ENCODE results near the gene MIOX.

DNA sequence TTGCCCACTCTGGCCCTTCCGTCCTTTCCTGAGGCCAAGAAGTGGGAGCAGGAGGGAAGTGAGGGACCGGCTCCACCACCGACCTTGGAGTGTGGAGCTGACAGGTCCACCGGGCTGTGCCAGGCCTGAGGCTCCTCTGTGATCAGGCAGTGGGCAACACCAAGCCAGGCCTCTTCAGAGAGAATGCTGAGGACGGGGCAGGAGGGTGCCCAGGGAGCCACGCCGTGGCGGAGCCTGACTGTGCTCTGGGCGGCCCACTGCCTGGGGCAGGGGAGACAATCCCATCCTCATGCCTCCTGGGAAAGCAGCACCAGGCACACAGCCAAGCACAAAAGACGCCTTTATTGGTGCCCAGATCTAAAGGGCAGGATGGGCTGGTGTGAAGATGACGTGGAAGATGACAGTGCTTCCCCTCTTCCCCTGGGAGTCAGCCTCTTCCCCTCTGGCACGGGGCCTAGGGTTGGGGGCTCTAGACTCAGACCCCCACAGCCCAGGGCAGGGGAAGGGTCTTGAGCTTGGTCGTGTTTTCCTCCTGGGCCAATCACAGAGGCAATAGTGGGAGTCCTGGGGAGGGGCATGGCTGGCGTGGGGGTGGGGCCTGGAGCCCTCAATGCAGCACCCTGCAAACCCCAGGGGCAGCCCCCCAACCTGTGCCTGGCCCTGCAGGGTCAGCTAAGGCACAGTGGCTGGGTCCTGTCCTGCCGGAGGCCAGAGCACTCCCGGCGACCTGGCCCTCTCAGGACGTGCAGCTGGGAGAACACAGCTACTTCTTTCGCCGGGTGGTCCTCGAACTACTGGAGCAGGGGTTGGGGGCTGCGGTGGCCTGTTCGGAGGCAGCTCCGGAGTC, 16.2 kb downstream of the MIOX start:
- TF ChIP-seq ATF7 (IDR thresholded peaks at IDR 0.05; ENCODE audit: low read depth) = no peak
- TF ChIP-seq, protein P1, sequence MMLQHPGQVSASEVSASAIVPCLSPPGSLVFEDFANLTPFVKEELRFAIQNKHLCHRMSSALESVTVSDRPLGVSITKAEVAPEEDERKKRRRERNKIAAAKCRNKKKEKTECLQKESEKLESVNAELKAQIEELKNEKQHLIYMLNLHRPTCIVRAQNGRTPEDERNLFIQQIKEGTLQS (IDR thresholded peaks at IDR 0.05; ENCODE audit: borderline replicate concordance, extremely low read depth, low read depth, low read length) = no peak
- TF ChIP-seq, protein P2, sequence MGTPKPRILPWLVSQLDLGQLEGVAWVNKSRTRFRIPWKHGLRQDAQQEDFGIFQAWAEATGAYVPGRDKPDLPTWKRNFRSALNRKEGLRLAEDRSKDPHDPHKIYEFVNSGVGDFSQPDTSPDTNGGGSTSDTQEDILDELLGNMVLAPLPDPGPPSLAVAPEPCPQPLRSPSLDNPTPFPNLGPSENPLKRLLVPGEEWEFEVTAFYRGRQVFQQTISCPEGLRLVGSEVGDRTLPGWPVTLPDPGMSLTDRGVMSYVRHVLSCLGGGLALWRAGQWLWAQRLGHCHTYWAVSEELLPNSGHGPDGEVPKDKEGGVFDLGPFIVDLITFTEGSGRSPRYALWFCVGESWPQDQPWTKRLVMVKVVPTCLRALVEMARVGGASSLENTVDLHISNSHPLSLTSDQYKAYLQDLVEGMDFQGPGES (IDR thresholded peaks at IDR 0.05) = no peak
